Stimulated activated CD4-positive, alpha-beta T cell treated with anti-CD3 and anti-CD28 coated beads, Interleukin-4, amount 100 ng/mL, for 1 hour (primary cell): Measurements from ENCODE around the gene NOSTRIN.

Experiments
- DNase-seq: peaks from one replicate; pipeline ENCODE4 v3.0.0-alpha.2; 2020

Gene NOSTRIN

GRCh38 chr2:168892327-168892726, 89.9 kb downstream of the NOSTRIN start:
- DNase-seq = no peak

- DNase-seq = no peak
Observed at GRCh38 chr2:168894101-168894500, 91.7 kb downstream of the NOSTRIN start.

GRCh38 chr2:168894720-168895119, 92.3 kb downstream of the NOSTRIN start:
- no peak for DNase-seq

- no peak for DNase-seq
Observed at GRCh38 chr2:168895771-168896170, 93.3 kb downstream of the NOSTRIN start.

GRCh38 chr2:168896783-168897182, 94.3 kb downstream of the NOSTRIN start:
- DNase-seq = no peak

- no peak for DNase-seq
Observed at GRCh38 chr2:168897449-168897848, 95.0 kb downstream of the NOSTRIN start.

GRCh38 chr2:168901003-168901402, 98.6 kb downstream of the NOSTRIN start, which contains the start of gene G6PC2:
TSS of gene G6PC2 (plus strand) at chr2:168901291. CDS start at chr2:168901332, 41 bp downstream.
- DNase-seq = no peak

- no peak for DNase-seq
Observed at GRCh38 chr2:168903888-168904287, 101.5 kb downstream of the NOSTRIN start.

GRCh38 chr2:168904358-168904757, 101.9 kb downstream of the NOSTRIN start:
- DNase-seq = no peak

GRCh38 chr2:168907940-168908662, 105.7 kb downstream of the NOSTRIN start:
- DNase-seq = no peak

GRCh38 chr2:168910330-168910729, 107.9 kb downstream of the NOSTRIN start:
- no peak for DNase-seq

- DNase-seq = no peak
Observed at GRCh38 chr2:168912466-168912865, 110.0 kb downstream of the NOSTRIN start.

GRCh38 chr2:168912901-168913369, 110.5 kb downstream of the NOSTRIN start:
- DNase-seq = no peak

GRCh38 chr2:168913495-168913894, 111.1 kb downstream of the NOSTRIN start:
- DNase-seq = no peak
